Smooth muscle cell (in vitro differentiated cells): Measurements from ENCODE around the gene PPM1L. TPM values are rescaled to one million over a fixed set of nuclear protein-coding genes. Genes with fewer than 3 reads are reported as not detected.
A peak's percentile ranks its signal among the peaks of the same experiment; 100 is the strongest.

Experiments
- DNase-seq: peaks from one replicate; lab custom pipeline; 2025; ENCODE audit not compliant: unreplicated experiment; lab: John Stamatoyannopoulos, UW
- H2AFZ ChIP-seq: fragments of 200-600 bp; sonication (generic); 2 replicates; pipeline ENCODE4 v1.6.0; 2016; ENCODE audit warnings: antibody characterized with exemption, low read depth, mild to moderate bottlenecking
- H3F3A ChIP-seq: fragments of 200-600 bp; sonication (generic); 2 replicates; pipeline ENCODE4 v1.6.0; 2017; ENCODE audit warnings: antibody characterized with exemption, low read depth
- H3K27ac ChIP-seq: fragments of 200-600 bp; sonication (generic); 2 replicates; pipeline ENCODE4 v1.5.1; 2016; ENCODE audit warnings: low read depth, mild to moderate bottlenecking
- H3K27me3 ChIP-seq: fragments of 200-600 bp; sonication (generic); 2 replicates; pipeline ENCODE4 v1.6.1; 2016; ENCODE audit warnings: low read depth, mild to moderate bottlenecking
- H3K36me3 ChIP-seq: fragments of 200-600 bp; sonication (generic); 2 replicates; pipeline ENCODE4 v1.5.1; 2016; ENCODE audit warnings: low read depth
- H3K4me1 ChIP-seq: fragments of 200-600 bp; sonication (generic); 2 replicates; pipeline ENCODE4 v1.5.1; 2016; ENCODE audit warnings: low read depth
- H3K4me2 ChIP-seq: fragments of 200-600 bp; sonication (generic); 2 replicates; pipeline ENCODE4 v1.6.0; 2016; ENCODE audit warnings: mild to moderate bottlenecking
- H3K4me3 ChIP-seq: fragments of 200-600 bp; sonication (generic); 2 replicates; pipeline ENCODE4 v1.5.1; 2016; ENCODE audit warnings: mild to moderate bottlenecking
- H3K79me2 ChIP-seq: fragments of 200-600 bp; sonication (generic); 2 replicates; pipeline ENCODE4 v1.6.0; 2016; ENCODE audit warnings: low read depth, mild to moderate bottlenecking
- H3K9ac ChIP-seq: fragments of 200-600 bp; sonication (generic); 2 replicates; pipeline ENCODE4 v1.6.0; 2016; ENCODE audit warnings: low read depth
- H3K9me3 ChIP-seq: fragments of 200-600 bp; sonication (generic); replicated peaks from 2 replicates; pipeline ENCODE4 v1.5.1; 2016; ENCODE audit warnings: low read depth
- H4K20me1 ChIP-seq: fragments of 200-600 bp; sonication (generic); 2 replicates; pipeline ENCODE4 v1.6.0; 2016; ENCODE audit warnings: low read depth
- CTCF ChIP-seq: fragments of 200-600 bp; sonication (generic); IDR thresholded peaks from 2 replicates; pipeline ENCODE4 v1.5.1; 2017; ENCODE audit warnings: borderline replicate concordance, mild to moderate bottlenecking, antibody characterized with exemption; ENCODE audit not compliant: insufficient read depth, poor library complexity, severe bottlenecking
- WGBS: methylation state at CpG from one replicate; pipeline ENCODE4 v1.1.7; 2016; ENCODE audit warnings: low lambda C conversion rate; 5-methylcytosine and 5-hydroxymethylcytosine counted together
- polyA plus RNA-seq: library from polyadenylated mRNA; unstranded; fragments of >200 nt; fragmentation: Nextera tagmentation; extraction: Ambion mirVana; gene quantifications from 2 replicates; pipeline ENCODE4 v1.2.1, GENCODE V29; 2016
- total RNA-seq: library from RNA; depleted of rRNA; stranded (reverse); fragments of >200 nt; gene quantifications from 2 replicates; pipeline ENCODE4 v1.2.3, GENCODE V29; 2014

Gene PPM1L
- total and polyA plus RNA-seq, 2 experiments from 2014 or later = 0.14 to 1.9 TPM

GRCh38 chr3:160758929-160759577 lies 3.0 kb downstream of the PPM1L start:
- 92% methylated on average over 3 of the region's 3 CpGs for WGBS
- no peak for DNase-seq
- no peaks in the 10 kb centered on the region for H3F3A ChIP-seq
- H3K9ac ChIP-seq = no peak overlapping the region
- H3K4me1 ChIP-seq = peaks cover 10% of the 10 kb centered on the region
- H3K4me2 ChIP-seq = no peak overlapping the region
- H3K9me3 ChIP-seq = no peaks in the 10 kb centered on the region
- H3K36me3 ChIP-seq = no peaks in the 10 kb centered on the region
- H3K27me3 ChIP-seq = peaks cover 57% of the 10 kb centered on the region
- no peaks in the 10 kb centered on the region for H3K79me2 ChIP-seq
- no peak overlapping the region for H2AFZ ChIP-seq
- H3K4me3 ChIP-seq = peak overlapping the region; percentile 3
- TF ChIP-seq CTCF = no peak
- H3K27ac ChIP-seq = no peak overlapping the region
- no peaks in the 10 kb centered on the region for H4K20me1 ChIP-seq

GRCh38 chr3:160763073-160763472 lies 7.0 kb downstream of the PPM1L start:
- H3K4me3 ChIP-seq = no peak overlapping the region
- no peak overlapping the region for H2AFZ ChIP-seq
- H3K36me3 ChIP-seq = no peaks in the 10 kb centered on the region
- H3F3A ChIP-seq = no peaks in the 10 kb centered on the region
- H4K20me1 ChIP-seq = no peaks in the 10 kb centered on the region
- no peaks in the 10 kb centered on the region for H3K9me3 ChIP-seq
- no peaks in the 10 kb centered on the region for H3K79me2 ChIP-seq
- no peak overlapping the region for H3K9ac ChIP-seq
- 97% methylated on average over 1 of the region's 1 CpG for WGBS
- TF ChIP-seq CTCF = no peak
- H3K4me1 ChIP-seq = peaks cover 7% of the 10 kb centered on the region
- H3K27me3 ChIP-seq = peaks cover 37% of the 10 kb centered on the region
- H3K27ac ChIP-seq = no peak overlapping the region
- H3K4me2 ChIP-seq = no peak overlapping the region
- no peak for DNase-seq

GRCh38 chr3:160765211-160765610 lies 9.2 kb downstream of the PPM1L start:
- DNase-seq = no peak
- Histone ChIP-seq H3K4me2 (no peak overlapping the region), H3K4me3 (no peak overlapping the region), H3F3A (no peaks in the 10 kb centered on the region), H3K9me3 (no peaks in the 10 kb centered on the region), H3K9ac (no peak overlapping the region), H2AFZ (no peak overlapping the region), H3K79me2 (no peaks in the 10 kb centered on the region), H3K36me3 (no peaks in the 10 kb centered on the region), H3K4me1 (no peaks in the 10 kb centered on the region), H3K27ac (no peak overlapping the region), H4K20me1 (no peaks in the 10 kb centered on the region), H3K27me3 (peaks cover 16% of the 10 kb centered on the region)
- TF ChIP-seq CTCF = no peak
- WGBS = 79% methylated on average over 1 of the region's 1 CpG

- Histone ChIP-seq H3K9ac (no peak overlapping the region), H3K27me3 (peaks cover 3% of the 10 kb centered on the region), H2AFZ (no peak overlapping the region), H3K4me3 (no peak overlapping the region), H4K20me1 (no peaks in the 10 kb centered on the region), H3F3A (no peaks in the 10 kb centered on the region), H3K4me2 (no peak overlapping the region), H3K9me3 (no peaks in the 10 kb centered on the region), H3K36me3 (no peaks in the 10 kb centered on the region), H3K27ac (no peak overlapping the region), H3K79me2 (no peaks in the 10 kb centered on the region), H3K4me1 (no peaks in the 10 kb centered on the region)
- TF ChIP-seq CTCF = no peak
- no peak for DNase-seq
These were observed 12.0 kb downstream of the PPM1L start for GRCh38 chr3:160768031-160768430.
